T-helper 2 cell treated with Interferon-gamma antibody and Interleukin-4, amounts not matched to agents 5 μg/mL and 100 μg/mL, for 36 hours (primary cell): ENCODE data around the gene PIP5KL1.

ENCODE experiments used
- DNase-seq: peaks from one replicate; pipeline ENCODE4 v3.0.0; 2021; ENCODE audit warnings: low spot score
- H3K27ac Mint-ChIP-seq: one replicate; pipeline ENCODE4 v1.8.0; 2021; ENCODE audit warnings: mild to moderate bottlenecking, mixed read lengths
- H3K27me3 Mint-ChIP-seq: one replicate; pipeline ENCODE4 v1.8.0; 2021; ENCODE audit warnings: low read depth, mixed read lengths
- H3K36me3 Mint-ChIP-seq: one replicate; pipeline ENCODE4 v1.8.0; 2021; ENCODE audit warnings: low read depth, mixed read lengths
- H3K4me1 Mint-ChIP-seq: one replicate; pipeline ENCODE4 v1.8.0; 2021; ENCODE audit warnings: low read depth, mixed read lengths
- H3K4me3 Mint-ChIP-seq: one replicate; pipeline ENCODE4 v1.8.0; 2022; ENCODE audit warnings: mild to moderate bottlenecking, moderate library complexity, mixed read lengths
- H3K9me3 Mint-ChIP-seq: one replicate; pipeline ENCODE4 v1.8.0; 2021; ENCODE audit warnings: mixed read lengths

PIP5KL1 gene

DNA sequence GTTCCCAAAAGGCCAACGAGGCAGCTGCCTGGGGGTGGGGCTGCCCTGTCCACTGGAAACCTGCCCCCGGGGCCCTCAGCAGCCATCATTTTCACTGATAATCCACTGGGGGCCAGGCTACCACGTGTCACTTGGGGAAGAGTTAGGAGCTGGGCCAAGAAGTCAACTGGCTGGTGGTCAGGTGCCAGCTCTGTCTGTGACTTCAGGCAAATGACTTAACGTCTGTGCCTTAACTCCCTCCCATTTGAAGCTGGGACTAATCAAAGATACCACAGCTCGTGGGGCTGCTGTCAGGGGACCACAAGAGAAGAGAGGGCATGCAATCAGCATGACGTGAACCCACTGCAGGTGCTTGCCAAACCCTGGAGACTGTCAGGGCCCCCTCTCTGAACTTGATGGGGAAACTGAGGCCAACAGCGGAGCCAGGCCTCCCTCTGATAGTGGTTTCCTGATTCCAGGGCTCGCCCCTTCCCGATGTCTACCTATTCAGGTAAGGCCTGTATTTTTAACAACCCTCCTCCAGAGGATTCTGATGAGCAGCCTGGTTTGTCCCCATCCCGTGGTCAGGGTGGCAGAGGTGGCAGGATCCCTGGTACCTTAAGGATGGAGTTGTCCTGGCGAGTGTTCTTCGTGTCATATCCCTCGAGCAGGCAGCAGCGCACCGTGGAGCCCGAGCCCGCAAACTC lies 19.4 kb upstream of the PIP5KL1 start:
- no peaks in the 10 kb centered on the region for H3K27me3 Mint-ChIP-seq
- H3K4me3 Mint-ChIP-seq: peak overlapping the region; percentile 12
- no peak overlapping the region for H3K27ac Mint-ChIP-seq
- peaks cover 45% of the 10 kb centered on the region for H3K36me3 Mint-ChIP-seq
- H3K9me3 Mint-ChIP-seq: no peaks in the 10 kb centered on the region
- DNase-seq: no peak
- peaks cover 38% of the 10 kb centered on the region for H3K4me1 Mint-ChIP-seq

DNA sequence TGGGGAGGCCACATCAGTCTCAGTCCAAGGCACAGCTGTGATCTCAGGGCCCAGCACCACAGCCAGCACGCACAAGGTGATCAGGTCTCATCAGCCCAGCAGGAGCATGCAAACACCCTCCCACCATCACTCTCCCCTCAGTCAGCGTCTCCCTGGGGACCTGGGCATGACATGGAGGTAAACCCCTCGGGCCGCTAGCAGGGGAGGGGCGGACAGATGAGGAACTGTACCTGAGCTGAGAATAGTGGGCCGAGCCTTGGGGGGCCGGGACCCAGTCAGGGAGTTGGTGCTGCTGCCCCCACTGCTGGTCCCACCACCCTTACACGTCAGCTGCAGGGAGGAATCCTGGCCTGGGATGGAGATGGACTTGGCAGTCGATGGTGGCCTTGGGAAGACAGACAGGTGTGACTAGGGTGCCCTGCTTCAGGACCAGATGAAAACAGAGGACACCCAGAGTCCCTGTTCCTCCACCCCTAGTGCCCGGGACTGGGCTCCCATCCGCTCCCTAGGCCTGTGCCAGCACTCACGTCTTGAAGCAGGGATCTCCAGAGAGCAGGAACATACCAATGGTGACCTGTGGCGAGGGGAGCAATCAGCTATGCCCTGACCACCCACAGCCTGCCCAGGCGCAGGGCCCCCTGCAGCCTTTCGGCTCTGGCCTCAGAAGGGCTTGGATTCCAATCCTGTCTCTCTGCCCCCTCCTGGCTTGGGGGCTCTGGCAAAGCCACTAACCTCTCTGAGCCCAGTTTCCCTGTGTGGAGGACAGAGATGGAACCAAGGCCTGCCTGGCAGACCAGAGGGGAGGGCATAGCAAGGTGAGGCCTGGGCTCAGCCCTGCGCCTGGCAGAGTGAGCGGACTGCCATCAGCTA lies 17.5 kb upstream of the PIP5KL1 start:
- H3K4me3 Mint-ChIP-seq: no peak overlapping the region
- H3K27me3 Mint-ChIP-seq: no peaks in the 10 kb centered on the region
- no peaks in the 10 kb centered on the region for H3K9me3 Mint-ChIP-seq

DNA sequence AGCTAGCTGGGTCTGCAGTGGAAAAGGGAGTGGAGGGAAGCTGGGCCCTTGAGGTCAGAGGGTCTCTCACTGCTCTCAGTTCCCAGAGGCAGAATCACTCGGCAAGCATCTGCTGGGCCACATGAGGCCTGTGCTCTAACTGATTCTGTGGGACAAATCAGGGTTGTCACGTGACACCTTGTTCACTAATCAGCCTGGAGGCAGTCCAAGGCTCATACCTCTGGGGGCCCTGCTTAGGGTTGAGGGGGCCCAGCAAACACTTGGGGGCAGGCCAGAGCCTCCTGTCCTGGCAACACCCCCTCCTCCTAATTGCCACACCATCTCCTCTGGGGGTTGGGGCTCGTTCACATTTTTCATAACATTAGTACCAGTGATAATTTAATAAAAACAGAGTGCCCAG lies 16.2 kb upstream of the PIP5KL1 start:
- no peaks in the 10 kb centered on the region for H3K27me3 Mint-ChIP-seq
- no peaks in the 10 kb centered on the region for H3K9me3 Mint-ChIP-seq
- no peak overlapping the region for H3K4me3 Mint-ChIP-seq
- peaks cover 33% of the 10 kb centered on the region for H3K4me1 Mint-ChIP-seq
- DNase-seq: no peak
- no peak overlapping the region for H3K27ac Mint-ChIP-seq
- H3K36me3 Mint-ChIP-seq: peaks cover 64% of the 10 kb centered on the region

More for the DNA sequence above, 17.5 kb upstream of the PIP5KL1 start:
- DNase-seq: no peak
- H3K4me1 Mint-ChIP-seq: peaks cover 34% of the 10 kb centered on the region
- peaks cover 53% of the 10 kb centered on the region for H3K36me3 Mint-ChIP-seq
- H3K27ac Mint-ChIP-seq: peak overlapping the region; percentile 26

GRCh38 chr9:127945942-127946341 lies 15.4 kb upstream of the PIP5KL1 start:
- Mint-ChIP-seq H3K9me3 (no peaks in the 10 kb centered on the region), H3K27me3 (no peaks in the 10 kb centered on the region), H3K36me3 (peaks cover 68% of the 10 kb centered on the region), H3K27ac (no peak overlapping the region), H3K4me1 (peaks cover 29% of the 10 kb centered on the region), H3K4me3 (no peak overlapping the region)
- DNase-seq: no peak

GRCh38 chr9:127945338-127945737 lies 14.8 kb upstream of the PIP5KL1 start:
- Mint-ChIP-seq H3K27ac (no peak overlapping the region), H3K36me3 (peaks cover 72% of the 10 kb centered on the region), H3K27me3 (no peaks in the 10 kb centered on the region), H3K4me1 (peaks cover 27% of the 10 kb centered on the region), H3K9me3 (no peaks in the 10 kb centered on the region), H3K4me3 (no peak overlapping the region)
- no peak for DNase-seq

DNA sequence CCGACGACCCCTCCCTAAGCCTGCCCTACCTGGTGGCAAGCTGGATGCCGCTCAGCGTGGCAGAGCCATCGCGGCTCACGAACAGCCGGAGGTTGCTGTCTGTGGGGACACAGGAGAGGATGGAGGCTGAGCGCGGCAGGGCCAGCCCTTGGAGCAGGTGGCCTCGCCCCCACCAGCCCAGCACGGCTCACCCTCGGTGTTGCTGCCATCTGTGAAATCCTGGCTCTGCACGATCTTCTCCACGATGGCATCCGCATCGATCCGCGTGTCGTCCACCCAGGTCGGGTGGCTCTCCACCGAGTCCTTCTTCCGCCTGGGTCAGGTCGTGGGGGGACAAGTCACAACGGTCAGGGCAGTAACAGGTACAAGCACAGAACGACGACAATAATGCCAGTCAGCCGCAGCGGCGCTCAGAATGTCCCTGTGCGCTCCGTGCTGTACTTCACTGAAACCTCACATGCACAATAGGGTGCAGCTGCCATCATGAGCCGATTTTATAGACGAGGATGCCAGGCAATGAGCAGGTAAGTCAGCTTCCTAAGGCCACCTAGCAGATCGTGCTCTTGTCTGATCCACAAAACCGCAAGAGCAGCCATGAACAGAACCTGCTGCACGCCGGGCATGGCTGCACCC lies 14.1 kb upstream of the PIP5KL1 start:
- H3K4me1 Mint-ChIP-seq: peaks cover 23% of the 10 kb centered on the region
- H3K36me3 Mint-ChIP-seq: peaks cover 74% of the 10 kb centered on the region
- H3K27me3 Mint-ChIP-seq: no peaks in the 10 kb centered on the region
- DNase-seq: no peak
- H3K27ac Mint-ChIP-seq: peak overlapping the region; percentile 21
- no peaks in the 10 kb centered on the region for H3K9me3 Mint-ChIP-seq
- no peak overlapping the region for H3K4me3 Mint-ChIP-seq

DNA sequence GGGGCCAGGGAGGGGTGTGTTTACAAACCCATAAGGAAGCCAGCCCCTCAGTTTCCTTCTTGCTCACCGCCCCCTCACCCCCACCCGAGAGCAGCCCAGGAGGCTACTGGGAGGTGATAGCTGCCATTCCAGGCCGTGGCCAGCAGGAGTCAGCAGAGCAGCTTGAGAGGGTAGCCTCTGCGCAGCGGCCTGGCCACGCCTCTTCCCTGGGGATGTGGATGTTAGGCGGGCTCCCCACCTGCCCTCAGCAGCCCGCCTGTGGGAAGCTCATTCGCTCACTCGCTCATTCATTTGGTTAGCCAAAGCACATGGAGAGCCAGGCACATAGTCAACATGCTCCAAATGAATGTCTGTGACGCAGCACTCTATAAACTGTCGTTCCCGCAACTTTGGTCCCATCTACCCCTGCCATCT lies 13.2 kb upstream of the PIP5KL1 start:
- no peaks in the 10 kb centered on the region for H3K27me3 Mint-ChIP-seq
- H3K9me3 Mint-ChIP-seq: no peaks in the 10 kb centered on the region
- DNase-seq: peak; percentile 71
- H3K4me1 Mint-ChIP-seq: peaks cover 20% of the 10 kb centered on the region
- peaks cover 75% of the 10 kb centered on the region for H3K36me3 Mint-ChIP-seq
- H3K27ac Mint-ChIP-seq: peak overlapping the region; percentile 62
- H3K4me3 Mint-ChIP-seq: no peak overlapping the region

GRCh38 chr9:127943011-127943662 lies 12.6 kb upstream of the PIP5KL1 start:
- DNase-seq: no peak
- Mint-ChIP-seq H3K36me3 (peaks cover 75% of the 10 kb centered on the region), H3K9me3 (no peaks in the 10 kb centered on the region), H3K27me3 (no peaks in the 10 kb centered on the region), H3K4me3 (no peak overlapping the region), H3K4me1 (peaks cover 21% of the 10 kb centered on the region), H3K27ac (peak overlapping the region; percentile 66)

DNA sequence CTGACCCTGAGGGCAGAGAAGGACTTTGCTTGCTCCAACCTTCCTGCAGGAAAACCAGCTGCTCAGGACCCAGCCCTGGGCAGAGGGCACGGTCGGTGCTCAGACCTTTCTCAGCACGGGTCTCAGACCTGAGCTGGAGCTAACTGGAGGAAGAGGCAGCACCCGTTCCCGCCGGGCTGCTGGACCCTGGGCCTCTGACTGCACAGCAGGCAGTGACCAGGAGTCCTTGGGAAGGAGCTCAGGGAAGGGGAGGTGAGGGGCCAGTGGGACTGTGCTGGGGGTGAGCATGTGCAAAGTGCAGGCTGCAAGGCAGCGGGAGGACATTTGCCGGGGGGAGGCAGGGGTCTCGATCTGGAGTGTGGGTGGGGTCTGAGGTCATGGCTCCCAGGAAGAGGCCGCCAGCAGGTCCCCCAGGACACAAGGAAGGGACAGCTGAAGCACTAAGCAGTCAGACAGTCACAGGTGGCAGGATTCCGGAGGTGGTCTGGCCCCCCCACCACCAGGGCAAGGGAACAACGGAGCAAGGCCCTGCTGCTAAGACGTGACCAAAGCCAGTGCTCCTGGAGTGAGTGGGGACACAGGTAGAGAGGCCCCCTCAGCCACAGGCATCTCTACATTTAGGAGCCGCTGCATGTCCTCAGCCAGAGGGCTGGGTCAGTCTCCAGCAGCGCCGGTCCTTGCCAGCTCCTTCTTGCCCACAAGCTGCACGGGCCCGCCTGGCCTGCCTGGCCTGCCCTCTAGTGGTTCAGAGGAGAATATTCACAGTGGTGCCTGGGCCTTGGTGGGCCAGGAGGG lies 11.8 kb upstream of the PIP5KL1 start:
- Mint-ChIP-seq H3K27ac (peak overlapping the region; percentile 66), H3K36me3 (peaks cover 73% of the 10 kb centered on the region), H3K4me1 (peaks cover 23% of the 10 kb centered on the region), H3K4me3 (no peak overlapping the region), H3K9me3 (no peaks in the 10 kb centered on the region), H3K27me3 (peaks cover 4% of the 10 kb centered on the region)
- DNase-seq: no peak

GRCh38 chr9:127941961-127942215 lies 11.3 kb upstream of the PIP5KL1 start:
- no peak for DNase-seq
- no peak overlapping the region for H3K4me3 Mint-ChIP-seq
- peaks cover 27% of the 10 kb centered on the region for H3K4me1 Mint-ChIP-seq
- H3K36me3 Mint-ChIP-seq: peaks cover 74% of the 10 kb centered on the region
- no peaks in the 10 kb centered on the region for H3K9me3 Mint-ChIP-seq
- H3K27me3 Mint-ChIP-seq: peaks cover 4% of the 10 kb centered on the region
- H3K27ac Mint-ChIP-seq: peak overlapping the region; percentile 55

DNA sequence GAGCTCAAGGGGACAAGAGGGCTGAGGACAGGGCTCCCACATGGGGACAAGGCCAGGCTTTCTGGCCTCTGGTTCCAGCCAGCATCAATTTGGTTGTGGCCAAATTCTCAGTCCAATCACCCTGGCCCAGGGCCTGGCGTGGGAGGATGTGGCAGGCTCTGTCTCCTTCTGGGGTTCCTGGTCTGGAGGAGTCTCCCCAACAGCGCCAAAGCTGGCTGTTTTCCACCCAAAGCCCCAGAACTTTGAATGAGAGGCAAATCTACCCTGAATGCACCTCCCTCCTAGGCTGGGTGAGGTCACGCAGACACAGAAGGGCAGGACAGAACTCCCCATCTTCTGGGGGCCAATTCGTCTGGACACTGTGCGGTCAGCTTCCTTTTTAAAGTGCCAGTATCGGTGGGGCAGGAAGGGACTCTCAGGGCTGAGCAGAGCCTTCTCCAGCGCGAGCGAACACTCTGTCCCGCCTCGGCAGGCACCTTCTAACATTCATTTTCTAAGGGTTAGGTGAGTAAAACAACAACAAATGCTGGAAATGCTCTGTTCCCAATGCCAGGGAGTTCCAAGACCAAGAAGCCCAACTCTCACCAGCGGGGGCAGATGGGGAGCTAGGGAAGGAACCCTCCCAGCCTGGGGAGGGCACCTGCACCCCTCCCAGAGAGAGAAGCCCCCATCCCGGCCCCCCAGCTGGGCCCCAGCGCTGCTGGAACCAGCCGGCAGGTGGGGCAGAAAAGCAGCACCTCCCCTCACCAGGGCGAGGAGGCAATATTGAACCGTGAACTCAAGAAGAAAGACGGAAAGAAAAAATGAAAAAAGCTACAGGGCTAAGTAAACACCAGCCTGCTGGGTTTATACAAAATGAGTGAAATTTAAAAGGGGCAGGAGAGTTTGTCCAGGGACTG lies 10.7 kb upstream of the PIP5KL1 start:
- peak overlapping the region; percentile 55 for H3K27ac Mint-ChIP-seq
- no peaks in the 10 kb centered on the region for H3K9me3 Mint-ChIP-seq
- peaks cover 33% of the 10 kb centered on the region for H3K4me1 Mint-ChIP-seq
- no peak overlapping the region for H3K4me3 Mint-ChIP-seq
- H3K27me3 Mint-ChIP-seq: peaks cover 4% of the 10 kb centered on the region
- H3K36me3 Mint-ChIP-seq: peaks cover 76% of the 10 kb centered on the region
- DNase-seq: no peak

DNA sequence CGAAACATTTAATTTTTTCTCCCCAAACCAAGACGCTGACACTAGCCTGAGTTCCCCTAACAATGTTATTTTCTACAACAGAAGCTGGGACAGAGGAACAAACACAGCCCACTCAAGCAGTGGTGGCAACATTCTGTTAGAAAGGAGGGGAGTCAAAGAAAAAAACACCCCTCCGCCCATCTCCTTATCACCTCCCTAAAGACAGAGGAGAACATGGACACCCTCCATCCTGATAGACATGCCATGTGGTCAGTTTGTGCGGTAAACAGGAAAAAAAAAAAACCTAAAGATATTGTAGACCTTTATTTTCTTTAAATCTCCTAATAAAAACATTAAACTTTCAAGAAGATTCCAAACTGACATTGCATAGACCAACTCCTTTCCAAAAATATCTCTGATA lies 10.0 kb upstream of the PIP5KL1 start:
- peaks cover 4% of the 10 kb centered on the region for H3K27me3 Mint-ChIP-seq
- peaks cover 81% of the 10 kb centered on the region for H3K36me3 Mint-ChIP-seq
- H3K4me1 Mint-ChIP-seq: peaks cover 40% of the 10 kb centered on the region
- no peak overlapping the region for H3K4me3 Mint-ChIP-seq
- H3K9me3 Mint-ChIP-seq: no peaks in the 10 kb centered on the region
- peak overlapping the region; percentile 16 for H3K27ac Mint-ChIP-seq
- DNase-seq: no peak
